ENCODE measurements around the gene LY86. TPM values are rescaled to one million over a fixed set of nuclear protein-coding genes. Genes with fewer than 3 reads are reported as not detected.

Gene LY86
- total and polyA plus RNA-seq, 10 of the 15 experiments (the other 5 are each of a cell fraction or from before 2014, with no cell fraction given) = 68.2 to 457 (median 128) TPM

DNA sequence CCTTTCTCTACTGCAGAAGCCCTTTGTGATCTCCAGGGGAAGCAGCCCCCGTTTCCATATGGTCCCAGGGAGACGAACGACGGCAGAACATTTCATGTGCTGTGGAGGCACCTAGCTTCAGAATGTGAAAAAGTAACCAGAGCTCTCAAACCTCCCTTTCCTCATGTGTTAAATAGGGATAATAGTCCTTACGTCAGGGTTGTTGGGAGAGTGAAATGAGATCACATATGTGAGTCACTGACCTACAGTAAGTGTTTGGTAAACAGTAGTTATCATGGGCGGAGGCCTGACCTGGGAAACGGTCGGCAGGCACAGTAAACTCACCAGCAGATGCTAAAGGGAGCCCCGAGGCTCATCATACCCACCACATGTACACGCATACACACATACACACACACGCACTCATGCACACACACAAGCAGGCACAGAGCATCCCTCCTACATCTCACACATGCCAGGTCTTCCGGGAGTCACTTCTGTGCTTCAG is 89.7 kb downstream of the LY86 start (continued):
- TF ChIP-seq, protein P1, sequence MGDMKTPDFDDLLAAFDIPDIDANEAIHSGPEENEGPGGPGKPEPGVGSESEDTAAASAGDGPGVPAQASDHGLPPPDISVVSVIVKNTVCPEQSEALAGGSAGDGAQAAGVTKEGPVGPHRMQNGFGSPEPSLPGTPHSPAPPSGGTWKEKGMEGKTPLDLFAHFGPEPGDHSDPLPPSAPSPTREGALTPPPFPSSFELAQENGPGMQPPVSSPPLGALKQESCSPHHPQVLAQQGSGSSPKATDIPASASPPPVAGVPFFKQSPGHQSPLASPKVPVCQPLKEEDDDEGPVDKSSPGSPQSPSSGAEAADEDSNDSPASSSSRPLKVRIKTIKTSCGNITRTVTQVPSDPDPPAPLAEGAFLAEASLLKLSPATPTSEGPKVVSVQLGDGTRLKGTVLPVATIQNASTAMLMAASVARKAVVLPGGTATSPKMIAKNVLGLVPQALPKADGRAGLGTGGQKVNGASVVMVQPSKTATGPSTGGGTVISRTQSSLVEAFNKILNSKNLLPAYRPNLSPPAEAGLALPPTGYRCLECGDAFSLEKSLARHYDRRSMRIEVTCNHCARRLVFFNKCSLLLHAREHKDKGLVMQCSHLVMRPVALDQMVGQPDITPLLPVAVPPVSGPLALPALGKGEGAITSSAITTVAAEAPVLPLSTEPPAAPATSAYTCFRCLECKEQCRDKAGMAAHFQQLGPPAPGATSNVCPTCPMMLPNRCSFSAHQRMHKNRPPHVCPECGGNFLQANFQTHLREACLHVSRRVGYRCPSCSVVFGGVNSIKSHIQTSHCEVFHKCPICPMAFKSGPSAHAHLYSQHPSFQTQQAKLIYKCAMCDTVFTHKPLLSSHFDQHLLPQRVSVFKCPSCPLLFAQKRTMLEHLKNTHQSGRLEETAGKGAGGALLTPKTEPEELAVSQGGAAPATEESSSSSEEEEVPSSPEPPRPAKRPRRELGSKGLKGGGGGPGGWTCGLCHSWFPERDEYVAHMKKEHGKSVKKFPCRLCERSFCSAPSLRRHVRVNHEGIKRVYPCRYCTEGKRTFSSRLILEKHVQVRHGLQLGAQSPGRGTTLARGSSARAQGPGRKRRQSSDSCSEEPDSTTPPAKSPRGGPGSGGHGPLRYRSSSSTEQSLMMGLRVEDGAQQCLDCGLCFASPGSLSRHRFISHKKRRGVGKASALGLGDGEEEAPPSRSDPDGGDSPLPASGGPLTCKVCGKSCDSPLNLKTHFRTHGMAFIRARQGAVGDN (IDR thresholded peaks at IDR 0.05) = no peak
- no peak for TF ChIP-seq ZNF207 (IDR thresholded peaks at IDR 0.05; ENCODE audit: borderline replicate concordance)
- TF ChIP-seq, protein P2, sequence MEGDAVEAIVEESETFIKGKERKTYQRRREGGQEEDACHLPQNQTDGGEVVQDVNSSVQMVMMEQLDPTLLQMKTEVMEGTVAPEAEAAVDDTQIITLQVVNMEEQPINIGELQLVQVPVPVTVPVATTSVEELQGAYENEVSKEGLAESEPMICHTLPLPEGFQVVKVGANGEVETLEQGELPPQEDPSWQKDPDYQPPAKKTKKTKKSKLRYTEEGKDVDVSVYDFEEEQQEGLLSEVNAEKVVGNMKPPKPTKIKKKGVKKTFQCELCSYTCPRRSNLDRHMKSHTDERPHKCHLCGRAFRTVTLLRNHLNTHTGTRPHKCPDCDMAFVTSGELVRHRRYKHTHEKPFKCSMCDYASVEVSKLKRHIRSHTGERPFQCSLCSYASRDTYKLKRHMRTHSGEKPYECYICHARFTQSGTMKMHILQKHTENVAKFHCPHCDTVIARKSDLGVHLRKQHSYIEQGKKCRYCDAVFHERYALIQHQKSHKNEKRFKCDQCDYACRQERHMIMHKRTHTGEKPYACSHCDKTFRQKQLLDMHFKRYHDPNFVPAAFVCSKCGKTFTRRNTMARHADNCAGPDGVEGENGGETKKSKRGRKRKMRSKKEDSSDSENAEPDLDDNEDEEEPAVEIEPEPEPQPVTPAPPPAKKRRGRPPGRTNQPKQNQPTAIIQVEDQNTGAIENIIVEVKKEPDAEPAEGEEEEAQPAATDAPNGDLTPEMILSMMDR (IDR thresholded peaks at IDR 0.05 in 2 of 3, conservative IDR thresholded peaks at IDR 0.05 in 1 of 3; ENCODE audit: control insufficient read depth in 2 of 3, extremely low read depth in 1 of 3, insufficient read depth in 1 of 3, low read depth in 3 of 3, low read length in 3 of 3) = no peak
- TF ChIP-seq IKZF1 (conservative IDR thresholded peaks at IDR 0.05) = no peak
- no peak for TF ChIP-seq BACH1 (IDR thresholded peaks at IDR 0.05; ENCODE audit: borderline replicate concordance)
- no peak for TF ChIP-seq CUX1 (IDR thresholded peaks at IDR 0.05; ENCODE audit: insufficient replicate concordance, low read depth, low read length)
- TF ChIP-seq MTA2 (IDR thresholded peaks at IDR 0.05; ENCODE audit: low read depth) = no peak
- TF ChIP-seq ETV6 (conservative IDR thresholded peaks at IDR 0.05 in 1 of 2, IDR thresholded peaks at IDR 0.05 in 1 of 2; ENCODE audit: borderline replicate concordance in 1 of 2, low read depth in 1 of 2) = no peak
- TF ChIP-seq, protein P3, sequence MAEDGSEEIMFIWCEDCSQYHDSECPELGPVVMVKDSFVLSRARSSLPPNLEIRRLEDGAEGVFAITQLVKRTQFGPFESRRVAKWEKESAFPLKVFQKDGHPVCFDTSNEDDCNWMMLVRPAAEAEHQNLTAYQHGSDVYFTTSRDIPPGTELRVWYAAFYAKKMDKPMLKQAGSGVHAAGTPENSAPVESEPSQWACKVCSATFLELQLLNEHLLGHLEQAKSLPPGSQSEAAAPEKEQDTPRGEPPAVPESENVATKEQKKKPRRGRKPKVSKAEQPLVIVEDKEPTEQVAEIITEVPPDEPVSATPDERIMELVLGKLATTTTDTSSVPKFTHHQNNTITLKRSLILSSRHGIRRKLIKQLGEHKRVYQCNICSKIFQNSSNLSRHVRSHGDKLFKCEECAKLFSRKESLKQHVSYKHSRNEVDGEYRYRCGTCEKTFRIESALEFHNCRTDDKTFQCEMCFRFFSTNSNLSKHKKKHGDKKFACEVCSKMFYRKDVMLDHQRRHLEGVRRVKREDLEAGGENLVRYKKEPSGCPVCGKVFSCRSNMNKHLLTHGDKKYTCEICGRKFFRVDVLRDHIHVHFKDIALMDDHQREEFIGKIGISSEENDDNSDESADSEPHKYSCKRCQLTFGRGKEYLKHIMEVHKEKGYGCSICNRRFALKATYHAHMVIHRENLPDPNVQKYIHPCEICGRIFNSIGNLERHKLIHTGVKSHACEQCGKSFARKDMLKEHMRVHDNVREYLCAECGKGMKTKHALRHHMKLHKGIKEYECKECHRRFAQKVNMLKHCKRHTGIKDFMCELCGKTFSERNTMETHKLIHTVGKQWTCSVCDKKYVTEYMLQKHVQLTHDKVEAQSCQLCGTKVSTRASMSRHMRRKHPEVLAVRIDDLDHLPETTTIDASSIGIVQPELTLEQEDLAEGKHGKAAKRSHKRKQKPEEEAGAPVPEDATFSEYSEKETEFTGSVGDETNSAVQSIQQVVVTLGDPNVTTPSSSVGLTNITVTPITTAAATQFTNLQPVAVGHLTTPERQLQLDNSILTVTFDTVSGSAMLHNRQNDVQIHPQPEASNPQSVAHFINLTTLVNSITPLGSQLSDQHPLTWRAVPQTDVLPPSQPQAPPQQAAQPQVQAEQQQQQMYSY (CRISPR knock-in tag; IDR thresholded peaks at IDR 0.05) = no peak
- no peak for TF ChIP-seq MEF2A (IDR thresholded peaks at IDR 0.05; ENCODE audit: insufficient read depth, low read depth, low read length)

All from GM12878 (cell line).